Stimulated activated naive CD4-positive, alpha-beta T cell (primary cell): Measurements from ENCODE around the gene MTR.
A peak's percentile ranks its signal among the peaks of the same experiment; 100 is the strongest.
"Not testable (repeated sequence)": the region's sequence is repeated elsewhere in the genome, so short reads cannot be mapped to it uniquely, and the experiment has no call there.

Experiments used
- DNase-seq, 6 experiments: peaks; one replicate each; lab custom pipeline; 2025; lab: John Stamatoyannopoulos, UW

The MTR gene

GRCh38 chr1:236833575-236833974 lies 38.5 kb downstream of the MTR start:
- DNase-seq, result no peak

GRCh38 chr1:236834876-236835275 lies 39.8 kb downstream of the MTR start:
- no peak for DNase-seq

GRCh38 chr1:236835491-236835890 lies 40.4 kb downstream of the MTR start:
- DNase-seq, result no peak

- DNase-seq, result no peak
Observed at GRCh38 chr1:236836157-236836556, 41.1 kb downstream of the MTR start.

- no peak for DNase-seq
Observed at GRCh38 chr1:236837115-236837514, 42.0 kb downstream of the MTR start.

GRCh38 chr1:236837897-236838296 lies 42.8 kb downstream of the MTR start:
- DNase-seq, result no peak

- DNase-seq, result no peak
Observed at GRCh38 chr1:236841341-236841740, 46.2 kb downstream of the MTR start.

- no peak for DNase-seq
Observed at GRCh38 chr1:236844499-236845271, 49.6 kb downstream of the MTR start.

GRCh38 chr1:236845830-236846229 lies 50.7 kb downstream of the MTR start:
- DNase-seq, result no peak

GRCh38 chr1:236848274-236848923 lies 53.3 kb downstream of the MTR start:
- DNase-seq, result no peak

- DNase-seq, result no peak
Observed at GRCh38 chr1:236850077-236850979, 55.2 kb downstream of the MTR start.

- DNase-seq, result no peak
Observed at GRCh38 chr1:236851871-236852270, 56.8 kb downstream of the MTR start.

- no peak for DNase-seq
Observed at GRCh38 chr1:236853921-236854604, 59.0 kb downstream of the MTR start.

- DNase-seq, result no peak
Observed at GRCh38 chr1:236854605-236854983, 59.5 kb downstream of the MTR start.

- not testable (repeated sequence) for DNase-seq
Observed at GRCh38 chr1:236856649-236857048, 61.6 kb downstream of the MTR start.

GRCh38 chr1:236858165-236858564 lies 63.1 kb downstream of the MTR start:
- DNase-seq, result no peak

- no peak for DNase-seq
Observed at GRCh38 chr1:236860101-236860500, 65.0 kb downstream of the MTR start.

GRCh38 chr1:236860674-236861073 lies 65.6 kb downstream of the MTR start:
- no peak for DNase-seq

- peak in 3 of 6 experiments; percentile 50 to 58 (median 52) for DNase-seq
Observed at GRCh38 chr1:236861560-236862218, 66.6 kb downstream of the MTR start.

- DNase-seq, result no peak
Observed at GRCh38 chr1:236862219-236862591, 67.1 kb downstream of the MTR start.

GRCh38 chr1:236862615-236863211 lies 67.6 kb downstream of the MTR start:
- no peak for DNase-seq
